Measurements from ENCODE around the gene MEIS1.

- no peak for TF ChIP-seq POLR2AphosphoS5 (IDR thresholded peaks at IDR 0.05; ENCODE audit: low read depth, low read length)
- no peak for TF ChIP-seq POLR2A (IDR thresholded peaks at IDR 0.05; ENCODE audit: low read depth, low read length)
- TF ChIP-seq TAF1 (IDR thresholded peaks at IDR 0.05; ENCODE audit: borderline replicate concordance, low read depth, low read length): no peak
Measured at GRCh38 chr2:66576311-66576560, 141.3 kb downstream of the MEIS1 start.

Measured in GM12892 (cell line).